H1 (cell line): Measurements from ENCODE around the gene ADRA2A. TPM values are rescaled to one million over a fixed set of nuclear protein-coding genes. Genes with fewer than 3 reads are reported as not detected.

ENCODE experiments used
- ASH2L ChIP-seq: fragments of 200-600, 300-600 bp; sonication (generic); IDR thresholded peaks from one replicate; pipeline ENCODE4 v1.7.1; 2017; ENCODE audit warnings: low read length
- CBX5 ChIP-seq: fragments of 300-800, 300-1000 bp; sonication (generic); IDR thresholded peaks from 2 replicates; pipeline ENCODE4 v1.7.1; 2016; ENCODE audit warnings: antibody characterized with exemption, low read length, low read depth
- CEBPB ChIP-seq: IDR thresholded peaks from 2 replicates; pipeline ENCODE4 v1.6.1; 2012; ENCODE audit warnings: low read depth, low read length
- POLR2AphosphoS5 ChIP-seq: IDR thresholded peaks from 2 replicates; pipeline ENCODE4 v1.6.1; 2011; ENCODE audit warnings: low read depth, low read length
- RBBP5 ChIP-seq: IDR thresholded peaks from 2 replicates; pipeline ENCODE4 v1.7.1; 2012; ENCODE audit warnings: low read depth, mild to moderate bottlenecking, inconsistent platforms, low read length, moderate library complexity, borderline replicate concordance
- SIN3A ChIP-seq, 2 experiments: IDR thresholded peaks in 1 of 2; conservative IDR thresholded peaks in 1 of 2; 2 replicates each; pipeline ENCODE4 v1.6.1; 2011 to 2012; ENCODE audit warnings: low read length in 2 of 2, improper control_type of control experiment in 1 of 2, low read depth in 1 of 2, mild to moderate bottlenecking in 1 of 2
- TBP ChIP-seq: IDR thresholded peaks from 2 replicates; pipeline ENCODE4 v1.6.1; 2011; ENCODE audit warnings: low read depth, low read length, improper control_type of control experiment
- polyA plus RNA-seq, 7 experiments: library from polyadenylated mRNA; depleted of rRNA in 3 of 7; stranded (reverse) in 5 of 7; unstranded in 2 of 7; fragments of >200 nt in 5 of 7; fragments of 200-250 nt in 2 of 7; gene quantifications; 1 replicate in 5 of 7; 2 replicates in 1 of 7; 4 replicates in 1 of 7; pipeline versions ENCODE4 v1.2.1 to v1.2.3, GENCODE V29; 2011 to 2013; ENCODE audit warnings: missing spikeins in 2 of 7, mixed read lengths in 2 of 7
- total RNA-seq: library from RNA; stranded (reverse); fragmentation: NEBNext Ultra II Directional; extraction: Animal tissue kit (Norgen Biotek cat#: 25700); gene quantifications from 2 replicates; pipeline ENCODE4 v1.2.1, GENCODE V29; 2021

ADRA2A gene
- total and polyA plus RNA-seq, 2 of the 8 experiments (the other 6 are each of a cell fraction or from before 2014, with no cell fraction given), result 5.9 to 6.2 TPM

DNA sequence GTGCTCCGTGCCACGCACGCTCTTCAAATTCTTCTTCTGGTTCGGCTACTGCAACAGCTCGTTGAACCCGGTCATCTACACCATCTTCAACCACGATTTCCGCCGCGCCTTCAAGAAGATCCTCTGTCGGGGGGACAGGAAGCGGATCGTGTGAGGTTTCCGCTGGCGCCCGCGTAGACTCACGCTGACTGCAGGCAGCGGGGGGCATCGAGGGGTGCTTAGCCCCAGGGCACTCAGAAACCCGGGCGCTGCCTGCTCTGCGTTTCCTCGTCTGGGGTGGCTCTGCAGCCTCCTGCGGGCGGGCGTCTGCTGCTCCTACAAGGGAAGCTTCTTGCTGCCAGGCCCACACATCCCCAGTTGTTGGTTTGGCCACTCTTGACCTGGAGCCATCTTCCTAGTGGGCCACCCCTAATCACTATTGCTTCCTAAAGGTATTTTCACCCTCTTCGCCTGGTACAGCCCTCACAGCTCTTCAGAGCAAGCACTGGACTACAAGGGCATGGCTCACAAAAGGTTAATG lies 2.5 kb downstream of the ADRA2A start (continued):
- TF ChIP-seq CEBPB (no peak), TBP (no peak), SIN3A (conservative IDR thresholded peaks at IDR 0.05 in 1 of 2, IDR thresholded peaks at IDR 0.05 in 1 of 2; ENCODE audit: low read depth in 1 of 2, low read length in 2 of 2) (no peak), CBX5 (no peak), POLR2AphosphoS5 (no peak), RBBP5 (no peak), ASH2L (no peak)
